Occipital lobe (tissue), 2 donors: ENCODE results near the gene HNRNPC. TPM values are rescaled to one million over a fixed set of nuclear protein-coding genes. Genes with fewer than 3 reads are reported as not detected.
"Not testable (repeated sequence)": the region's sequence is repeated elsewhere in the genome, so short reads cannot be mapped to it uniquely, and the experiment has no call there.

Experiments
- DNase-seq: peaks from one replicate; lab custom pipeline; 2025; lab: John Stamatoyannopoulos, UW
- total RNA-seq: library from RNA; depleted of rRNA; stranded (reverse); fragments of >200 nt; gene quantifications from one replicate; pipeline ENCODE4 v1.2.3, GENCODE V29; 2014

HNRNPC gene
- total RNA-seq, 1 donor from 2014 or later: 531 TPM

- no peak for DNase-seq
These were observed 76.2 kb downstream of the HNRNPC start for GRCh38 chr14:21192875-21193535.

GRCh38 chr14:21192447-21192822 lies 76.8 kb downstream of the HNRNPC start:
- no peak for DNase-seq

GRCh38 chr14:21191809-21192446 lies 77.3 kb downstream of the HNRNPC start:
- peak; percentile 43 for DNase-seq

DNA sequence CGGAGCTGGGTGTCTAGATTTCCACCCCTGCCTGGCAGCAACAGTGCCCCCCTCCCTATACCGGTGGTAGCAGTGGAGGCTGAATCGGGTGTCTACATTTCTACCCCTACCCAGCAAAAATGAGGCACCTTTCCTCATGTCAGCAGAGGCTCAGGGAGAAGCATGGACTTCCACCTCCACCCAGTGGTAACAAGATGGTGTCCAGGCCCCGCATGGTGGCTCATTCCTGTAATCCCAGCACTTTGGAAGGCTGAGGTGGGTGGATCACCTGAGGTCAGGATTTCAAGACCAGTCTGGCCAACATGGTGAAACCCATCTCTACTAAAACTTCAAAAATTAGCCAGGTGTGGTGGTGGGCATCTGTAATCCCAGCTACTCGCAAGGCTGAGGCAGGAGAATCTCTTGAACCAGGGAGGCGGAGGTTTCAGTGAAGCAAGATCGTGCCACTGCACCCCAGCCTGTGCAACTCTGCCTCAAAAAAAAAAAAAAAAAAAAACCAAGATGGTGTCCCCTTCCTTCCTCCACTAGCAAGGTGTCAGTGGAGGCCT lies 77.9 kb downstream of the HNRNPC start:
- DNase-seq: no peak

DNA sequence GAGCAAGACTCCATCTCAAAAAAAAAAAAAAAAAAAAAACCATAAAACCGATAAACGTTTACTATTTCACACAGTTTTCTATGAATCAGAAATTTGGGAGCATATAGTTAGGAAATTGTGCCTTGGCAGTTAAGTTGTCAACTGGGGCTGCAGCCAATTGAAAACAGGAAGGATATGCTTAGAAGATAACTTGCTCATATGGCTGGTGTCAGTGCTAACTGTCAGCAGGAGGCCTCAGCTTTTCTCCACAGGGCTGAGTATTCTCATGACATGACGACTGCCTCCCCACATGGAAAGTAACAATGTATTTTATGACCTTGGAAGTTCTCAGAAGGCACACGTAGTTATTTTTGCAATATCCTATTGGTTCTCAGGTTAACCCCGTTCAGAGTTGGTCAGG lies 83.8 kb downstream of the HNRNPC start:
- no peak for DNase-seq

DNA sequence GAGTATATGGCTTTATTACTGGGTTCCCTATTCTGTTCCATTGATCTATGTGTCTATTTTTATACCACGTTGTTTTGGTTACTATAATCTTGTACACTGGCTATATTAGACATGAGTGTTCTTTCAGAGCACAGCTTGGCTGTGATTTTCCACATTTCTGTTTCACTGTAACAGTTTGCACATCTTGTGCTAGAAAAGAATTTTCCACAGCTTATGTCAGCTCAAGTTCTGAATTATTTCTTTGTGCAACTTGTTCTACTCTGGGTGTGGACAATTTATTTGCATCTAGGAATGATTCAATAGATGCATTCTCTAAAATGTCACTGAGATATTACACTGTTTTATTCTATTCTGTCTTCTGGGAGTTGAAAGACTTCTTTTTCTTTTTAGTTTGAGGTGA lies 85.0 kb downstream of the HNRNPC start:
- DNase-seq: no peak

GRCh38 chr14:21182166-21182565 lies 87.1 kb downstream of the HNRNPC start:
- DNase-seq: no peak

DNA sequence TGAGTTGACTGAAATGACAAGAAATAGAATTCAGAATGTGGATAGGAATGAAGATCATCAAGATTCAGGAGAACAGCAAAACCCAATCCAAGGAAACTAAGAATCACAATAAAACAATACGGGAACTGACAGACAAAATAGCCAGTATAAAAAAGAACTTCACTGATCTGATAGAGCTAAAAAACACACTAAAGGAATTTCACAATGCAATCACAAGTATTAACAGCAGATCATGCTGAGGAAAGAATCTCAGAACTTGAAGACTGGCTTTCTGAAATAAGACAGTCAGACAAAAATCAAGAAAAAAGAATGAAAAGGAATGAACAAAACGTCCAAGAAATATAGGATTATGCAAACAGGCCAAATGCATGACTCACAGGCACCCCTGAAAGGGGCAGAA lies 98.1 kb downstream of the HNRNPC start:
- DNase-seq: no peak

- DNase-seq: no peak
These were observed 99.7 kb downstream of the HNRNPC start for GRCh38 chr14:21169573-21169972.

GRCh38 chr14:21168055-21168454 lies 101.2 kb downstream of the HNRNPC start:
- DNase-seq: no peak

GRCh38 chr14:21165670-21166069 lies 103.6 kb downstream of the HNRNPC start:
- not testable (repeated sequence) for DNase-seq

- DNase-seq: not testable (repeated sequence)
These were observed 104.1 kb downstream of the HNRNPC start for GRCh38 chr14:21165002-21165605.

DNA sequence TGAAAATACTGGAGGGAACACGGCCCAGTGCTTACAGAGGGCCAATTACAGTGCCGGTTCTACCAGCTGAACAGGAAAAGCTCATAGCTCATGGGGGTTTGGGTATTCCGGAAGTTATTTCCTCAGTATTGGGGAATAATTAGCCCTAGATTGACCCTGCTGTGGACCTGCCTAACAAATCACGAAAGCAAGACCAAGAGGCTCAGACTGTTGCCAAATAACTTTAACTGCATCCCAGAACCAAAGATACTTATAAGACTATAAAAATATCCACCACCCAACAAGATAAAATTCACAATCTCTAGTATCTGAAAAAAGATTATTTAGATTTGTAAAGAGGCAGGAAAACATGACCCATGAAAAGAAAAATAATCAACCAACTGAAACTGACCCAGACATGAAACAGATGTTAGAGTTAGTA lies 105.4 kb downstream of the HNRNPC start:
- no peak for DNase-seq

GRCh38 chr14:21162081-21162480 lies 107.2 kb downstream of the HNRNPC start:
- DNase-seq: no peak

DNA sequence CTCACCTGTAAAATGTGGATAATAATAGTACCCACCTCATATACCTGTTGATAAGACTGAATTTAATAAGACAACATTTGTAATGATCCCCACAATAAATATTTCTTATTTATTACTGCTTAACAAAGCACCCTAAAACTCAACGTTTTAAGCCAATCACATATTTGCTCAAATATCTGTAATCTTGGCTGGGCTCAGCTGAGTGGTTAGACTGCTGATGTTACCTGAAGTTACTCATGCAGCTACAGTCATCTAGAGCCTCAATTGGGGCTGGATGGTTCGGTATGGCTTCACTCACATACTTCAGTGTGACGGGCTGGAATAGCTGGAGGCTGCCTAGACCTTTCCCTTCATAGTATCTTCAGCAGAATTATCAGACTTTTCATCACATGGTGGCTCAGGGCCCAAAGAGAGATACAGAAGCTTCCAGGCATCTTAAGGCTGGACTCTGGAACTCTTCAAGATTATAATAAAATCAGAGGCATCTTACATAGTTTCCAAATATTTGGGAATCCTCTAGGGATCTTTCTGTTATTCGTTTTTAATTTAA lies 109.1 kb downstream of the HNRNPC start:
- no peak for DNase-seq

Other genes with a start within 250 kb of the HNRNPC start
- gene NDRG2, start 244.4 kb downstream of the HNRNPC start, total RNA-seq: 68.5 TPM
- gene TPPP2, start 239.2 kb downstream of the HNRNPC start, total RNA-seq: not detected
- gene RNASE13, start 234.6 kb downstream of the HNRNPC start, total RNA-seq: not detected
- gene RNASE7, start 227.1 kb downstream of the HNRNPC start, total RNA-seq: not detected
- not detected for gene RNASE8, start 211.6 kb downstream of the HNRNPC start, total RNA-seq
- 15.9 TPM for gene ARHGEF40, start 199.1 kb downstream of the HNRNPC start, total RNA-seq
- gene ZNF219, start 170.8 kb downstream of the HNRNPC start, total RNA-seq: 9.7 TPM
- not detected for gene TMEM253, start 168.4 kb downstream of the HNRNPC start, total RNA-seq
- not detected for gene OR5AU1, start 113.4 kb downstream of the HNRNPC start, total RNA-seq
- gene RPGRIP1, start 10.6 kb upstream of the HNRNPC start, total RNA-seq: 0.16 TPM
- 96.7 TPM for gene SUPT16H, start 114.6 kb upstream of the HNRNPC start, total RNA-seq
- 54.1 TPM for gene CHD8, start 186.7 kb upstream of the HNRNPC start, total RNA-seq
- 48.0 TPM for gene RAB2B, start 207.5 kb upstream of the HNRNPC start, total RNA-seq
- 20.9 TPM for gene TOX4, start 207.8 kb upstream of the HNRNPC start, total RNA-seq
- gene METTL3, start 241.9 kb upstream of the HNRNPC start, total RNA-seq: 87.8 TPM